ENCODE results near the gene RAPGEF4.
A peak's percentile ranks its signal among the peaks of the same experiment; 100 is the strongest.

The RAPGEF4 gene

DNA sequence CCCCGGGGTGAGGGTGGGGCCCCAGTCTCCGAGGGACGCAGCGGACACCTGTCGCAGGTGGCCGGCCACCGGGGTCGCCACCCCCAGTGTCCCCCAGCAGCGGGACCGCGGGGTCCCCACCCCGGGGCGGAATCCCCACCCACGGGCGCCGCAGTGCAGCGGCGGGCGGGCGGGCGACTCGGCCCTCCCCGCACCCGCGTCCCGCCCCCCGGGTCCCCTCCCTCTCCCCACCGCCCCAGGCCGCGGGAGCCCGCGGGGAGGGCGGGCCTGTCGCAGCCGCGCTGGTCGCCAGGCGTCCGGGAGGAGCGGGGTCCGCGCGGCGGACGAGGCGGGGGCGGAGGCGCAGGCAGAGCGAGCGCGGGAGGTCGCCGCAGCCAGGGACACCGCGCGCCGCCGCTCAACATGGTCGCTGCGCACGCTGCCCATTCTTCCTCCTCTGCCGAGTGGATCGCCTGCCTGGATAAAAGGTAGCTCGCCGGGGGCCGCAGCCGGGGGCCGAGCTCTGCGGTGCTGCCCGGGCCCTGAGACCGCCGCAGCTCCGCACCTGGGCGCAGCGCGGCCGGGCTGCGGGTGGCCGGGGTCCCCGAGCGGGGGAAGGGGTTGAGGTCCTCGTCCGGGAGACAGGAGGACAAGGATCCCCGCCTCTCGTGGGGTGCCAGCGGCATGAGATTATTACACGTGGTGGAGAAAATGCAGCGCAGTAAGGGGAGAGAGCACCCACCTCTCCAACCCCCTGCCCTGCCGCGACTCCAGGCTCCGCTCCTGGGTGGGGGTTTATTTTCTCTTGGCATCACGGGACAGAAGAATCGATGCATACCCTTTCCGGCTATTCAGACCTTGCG is at the start of gene RAPGEF4:
TSS of gene RAPGEF4 (plus strand) at position 264 of the 842 bp plus-strand sequence. CDS start at position 403, 139 bp downstream.
- peak; percentile 19 for DNase-seq

DNA sequence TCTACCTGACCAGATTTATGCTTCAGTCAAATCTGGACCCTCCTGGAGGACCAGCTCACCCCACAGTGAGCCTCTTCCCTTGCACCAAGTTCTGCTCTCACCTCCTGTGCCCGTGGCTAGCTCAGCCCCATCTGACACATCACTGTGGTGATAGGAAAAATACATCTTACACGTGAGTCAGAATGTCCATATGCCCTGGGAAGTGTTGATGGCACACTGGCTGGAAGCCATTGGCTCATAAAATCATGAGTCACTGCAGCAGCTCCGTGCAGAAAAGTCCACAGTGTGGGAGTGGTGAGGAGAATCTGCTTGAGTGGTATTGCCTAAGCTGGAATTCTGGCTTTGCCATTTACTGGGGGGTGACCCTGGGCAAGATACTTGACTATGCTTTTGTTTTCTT is 42.6 kb upstream of the RAPGEF4 start:
- peak; percentile 20 for DNase-seq

DNA sequence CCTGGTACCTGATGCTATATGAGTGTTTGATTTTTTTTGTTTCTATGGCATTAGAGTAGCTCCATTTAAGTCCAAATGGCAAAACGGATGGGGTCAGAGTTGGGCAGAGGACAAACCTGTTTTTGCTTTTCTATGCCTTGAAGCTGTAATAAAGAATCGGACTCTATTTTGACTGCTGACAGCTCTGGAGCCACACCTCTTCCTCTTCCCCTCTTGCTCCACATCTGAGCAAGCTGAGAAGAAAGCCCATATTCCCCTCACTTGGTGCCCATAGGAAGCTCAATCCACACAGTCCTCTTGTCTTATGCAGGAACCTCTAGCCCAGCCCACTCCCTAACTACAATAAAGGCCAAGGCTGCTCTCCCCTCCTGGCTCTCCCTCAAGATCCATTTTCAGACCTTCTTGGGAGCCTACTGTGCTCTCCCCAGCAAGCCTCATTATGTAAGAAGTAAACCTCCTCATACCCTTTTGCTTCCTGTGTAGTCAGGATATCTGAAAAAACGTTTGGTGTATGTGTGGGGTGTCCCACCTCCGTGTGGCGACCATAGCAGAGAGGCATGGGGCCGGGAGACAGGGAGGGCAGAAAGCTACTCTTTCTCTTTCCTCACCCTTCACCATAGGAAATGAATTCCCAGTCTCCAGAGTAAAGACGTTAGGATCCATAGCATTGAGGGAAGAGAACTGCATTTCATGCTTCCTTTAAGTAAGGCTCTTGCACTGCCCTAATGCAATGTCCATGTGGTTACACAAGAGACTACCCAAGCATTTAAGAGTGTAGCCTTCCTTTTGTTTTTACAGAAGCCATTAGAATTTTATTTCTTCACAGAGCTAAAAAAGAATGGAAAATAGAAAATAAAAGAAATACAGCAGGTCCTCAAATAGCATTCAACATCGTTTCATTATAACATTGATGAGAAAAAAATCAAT is 41.9 kb upstream of the RAPGEF4 start:
- DNase-seq = no peak

DNA sequence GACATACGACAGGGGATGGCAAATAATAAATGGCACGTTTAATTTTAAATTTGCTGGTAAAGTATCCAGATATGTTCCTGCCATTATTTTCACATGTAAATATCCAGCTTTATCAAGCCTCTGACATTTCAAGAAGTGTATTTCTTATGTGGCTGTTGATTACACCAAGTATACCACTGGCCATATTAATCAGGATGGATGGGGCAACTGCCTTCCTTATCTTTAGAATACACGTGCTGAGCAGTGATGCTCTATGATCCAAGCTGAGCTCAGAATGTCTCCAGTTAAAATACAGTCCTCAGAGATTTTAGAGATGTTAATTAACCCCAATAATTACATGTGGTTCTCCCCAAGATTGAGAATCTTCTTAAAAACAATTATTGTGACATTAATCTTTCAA is 38.3 kb upstream of the RAPGEF4 start:
- DNase-seq = no peak

DNA sequence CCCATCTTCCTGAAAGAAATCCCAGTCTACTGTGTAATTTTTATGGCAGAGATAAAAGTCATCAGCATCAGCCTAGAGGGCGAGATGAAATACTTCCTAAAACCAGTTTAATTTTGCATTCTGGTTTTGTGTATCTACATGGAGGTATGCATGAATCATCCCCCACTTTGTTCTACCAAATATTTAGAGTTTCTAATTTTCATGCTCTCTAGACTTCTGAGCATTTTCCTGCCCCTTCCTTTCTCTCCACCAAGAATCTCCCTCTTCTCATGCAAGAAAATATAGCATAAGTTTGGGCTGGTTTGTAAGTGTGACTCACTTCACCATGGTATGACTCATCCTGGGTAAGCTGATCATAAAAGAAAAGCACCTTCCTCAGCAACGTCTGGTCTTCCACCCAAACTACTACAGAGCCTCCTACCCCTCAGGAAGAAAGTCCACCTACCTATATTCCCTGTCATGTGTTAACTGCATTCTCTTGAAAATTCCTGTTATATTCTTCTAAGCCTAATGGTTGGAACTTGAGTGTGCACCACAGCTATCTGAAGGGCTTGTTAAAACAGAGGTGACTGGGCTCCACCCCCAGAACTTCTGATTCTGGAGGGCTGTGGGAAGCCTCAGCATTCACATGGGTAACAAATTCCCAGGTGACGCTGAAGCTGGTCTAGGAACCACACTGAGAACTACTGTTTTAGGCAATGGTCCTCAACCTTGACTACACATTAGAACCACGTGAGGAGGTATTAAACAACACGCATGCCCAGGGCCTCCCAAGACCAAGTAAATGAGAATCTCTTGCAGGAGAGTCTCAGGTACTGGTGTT is 37.4 kb upstream of the RAPGEF4 start:
- DNase-seq = no peak

DNA sequence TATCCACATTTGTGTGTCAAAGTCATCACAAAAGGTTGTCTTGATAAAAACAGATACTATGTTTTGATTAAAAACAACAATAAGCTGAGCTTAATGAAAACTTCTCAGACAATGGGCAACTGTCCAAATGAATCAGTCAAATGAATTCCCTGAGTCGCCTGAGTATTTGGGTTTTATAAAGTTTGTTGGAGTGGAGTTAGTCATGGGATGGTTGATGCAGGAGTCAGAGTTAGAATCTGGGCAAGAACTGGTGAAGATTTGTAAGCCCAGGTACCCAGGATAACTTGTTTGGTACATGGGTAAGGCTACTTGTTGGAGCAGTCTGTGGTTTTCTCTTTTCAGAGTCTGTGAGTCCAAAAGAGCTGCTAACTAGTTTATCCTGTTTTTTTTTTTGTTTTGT is 34.4 kb upstream of the RAPGEF4 start:
- no peak for DNase-seq

DNA sequence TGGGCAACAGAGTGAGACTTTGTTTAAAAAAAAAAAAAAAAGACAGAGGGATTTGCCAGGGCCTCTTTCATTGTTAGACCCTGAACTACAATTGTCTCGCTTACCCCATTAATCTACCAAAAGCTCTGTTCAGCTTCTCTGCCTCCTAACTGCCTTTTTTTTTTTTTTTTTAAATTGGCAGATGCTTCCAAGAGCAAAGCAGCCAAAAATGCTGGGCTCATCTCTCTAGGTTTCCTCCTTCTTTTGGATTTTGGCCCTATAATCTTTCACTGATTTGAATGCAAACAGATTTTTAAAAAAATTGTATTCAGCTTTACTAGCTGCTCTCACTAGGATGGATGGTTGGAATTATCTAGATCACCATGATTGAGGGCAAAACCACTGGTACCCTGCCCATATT is 33.2 kb upstream of the RAPGEF4 start:
- DNase-seq = no peak

DNA sequence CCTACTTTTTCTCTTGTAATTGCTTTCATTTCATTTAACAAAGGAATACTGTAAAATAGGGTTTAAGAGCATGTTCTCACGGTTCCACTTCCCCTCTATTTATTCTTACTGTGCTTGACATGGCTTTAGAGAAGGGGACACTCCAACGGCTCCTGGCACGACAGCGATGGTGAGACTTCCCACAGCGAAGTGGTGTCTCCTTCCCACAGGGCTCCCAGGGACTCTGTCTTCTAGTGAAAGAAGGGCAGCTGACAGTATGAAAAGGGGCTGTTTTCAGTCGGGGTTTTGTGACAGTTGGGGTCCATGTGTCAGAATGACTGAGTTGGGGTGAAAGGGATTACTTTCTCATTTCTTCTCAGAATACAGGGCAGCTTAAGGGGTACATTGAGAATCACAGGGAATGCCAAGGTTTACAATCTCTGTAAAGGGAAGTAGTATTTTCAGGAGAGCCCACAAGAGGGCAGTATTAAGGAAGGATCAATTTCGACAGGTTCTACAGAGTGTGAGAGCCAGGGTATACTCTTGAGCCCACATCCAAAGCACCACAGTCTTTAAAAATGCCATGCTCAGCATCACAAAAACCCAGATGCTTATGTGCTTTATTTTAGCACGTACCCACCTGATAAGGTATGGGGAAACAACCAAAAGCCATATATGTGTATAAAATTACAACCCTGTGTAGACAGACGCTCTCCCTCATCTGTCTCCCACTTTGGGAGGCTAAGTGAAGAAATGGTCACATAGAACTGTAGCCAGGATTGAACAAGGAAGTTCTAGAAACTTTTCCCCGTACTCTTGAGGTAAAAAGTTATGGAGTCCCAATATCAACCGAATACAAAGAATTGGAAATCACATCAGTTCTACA is 31.3 kb upstream of the RAPGEF4 start:
- DNase-seq = peak; percentile 12

DNA sequence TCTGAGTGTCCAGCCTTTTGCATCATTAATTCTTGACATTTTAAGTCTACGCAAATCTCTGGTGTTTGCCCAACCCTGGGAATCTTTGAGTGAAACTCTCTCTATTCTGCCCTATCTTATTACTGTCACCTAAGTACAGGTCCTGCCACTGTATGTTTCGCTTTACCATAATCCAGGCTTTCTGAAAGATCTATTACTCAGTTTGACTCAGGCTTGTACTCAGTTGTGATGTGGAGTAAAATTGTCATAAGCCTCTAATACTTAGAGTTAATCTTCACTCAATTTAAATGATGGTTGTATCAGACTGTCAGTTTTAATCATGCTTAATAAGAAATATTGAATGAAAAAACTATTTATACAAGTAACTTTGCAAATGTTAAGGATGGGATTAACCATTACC is 30.3 kb upstream of the RAPGEF4 start:
- DNase-seq = no peak

DNA sequence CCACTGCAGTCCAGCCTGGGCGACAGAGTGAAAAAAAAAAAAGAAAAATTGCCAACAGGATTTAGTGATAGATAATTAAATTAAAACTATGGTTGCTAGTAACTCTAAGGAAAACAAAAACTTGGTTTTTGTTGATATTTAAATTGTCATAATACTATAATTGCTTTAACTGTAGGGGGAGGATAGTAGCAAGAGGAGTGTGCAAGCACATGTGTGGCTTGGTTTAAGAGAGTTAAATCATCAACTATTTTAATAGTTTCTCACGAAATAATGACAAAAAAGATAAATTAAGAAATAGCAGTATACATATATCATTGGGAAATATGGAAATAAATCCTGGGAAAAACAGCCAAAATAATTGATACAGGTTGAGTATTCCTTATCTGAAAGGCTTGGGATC is 27.4 kb upstream of the RAPGEF4 start:
- DNase-seq = no peak

DNA sequence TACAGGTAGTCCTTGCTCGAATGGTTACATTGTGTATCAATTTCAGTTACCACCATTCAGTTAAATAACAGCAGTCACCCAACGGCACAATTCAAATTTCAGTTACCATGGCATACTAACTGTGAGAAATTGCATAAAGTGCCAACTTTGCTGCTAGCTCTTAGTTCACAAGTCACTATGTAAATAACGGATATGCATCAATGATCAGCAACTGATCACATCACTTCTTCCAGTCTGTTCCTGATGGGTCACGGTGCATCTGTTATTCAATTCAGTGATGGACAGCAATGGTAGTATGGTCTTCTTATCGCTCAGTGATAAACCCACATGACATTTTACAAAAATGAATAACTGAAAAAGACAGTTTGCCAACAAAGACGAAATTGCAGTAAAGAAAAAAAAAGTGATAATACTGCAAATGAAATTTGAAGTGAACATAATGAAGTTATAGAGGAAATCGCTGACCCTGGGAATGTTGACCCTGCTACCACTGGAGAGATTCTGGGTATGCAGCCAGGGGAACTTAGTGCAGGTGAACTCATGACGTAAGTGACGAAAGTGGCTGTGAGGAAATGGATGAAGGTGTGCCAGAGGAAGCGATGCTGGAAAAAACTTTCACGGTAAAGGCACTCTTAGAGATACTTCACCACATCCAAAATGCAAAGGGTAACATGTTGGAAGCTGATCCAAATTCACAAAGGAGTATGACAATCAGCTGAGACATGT is 25.9 kb upstream of the RAPGEF4 start:
- DNase-seq = no peak

DNA sequence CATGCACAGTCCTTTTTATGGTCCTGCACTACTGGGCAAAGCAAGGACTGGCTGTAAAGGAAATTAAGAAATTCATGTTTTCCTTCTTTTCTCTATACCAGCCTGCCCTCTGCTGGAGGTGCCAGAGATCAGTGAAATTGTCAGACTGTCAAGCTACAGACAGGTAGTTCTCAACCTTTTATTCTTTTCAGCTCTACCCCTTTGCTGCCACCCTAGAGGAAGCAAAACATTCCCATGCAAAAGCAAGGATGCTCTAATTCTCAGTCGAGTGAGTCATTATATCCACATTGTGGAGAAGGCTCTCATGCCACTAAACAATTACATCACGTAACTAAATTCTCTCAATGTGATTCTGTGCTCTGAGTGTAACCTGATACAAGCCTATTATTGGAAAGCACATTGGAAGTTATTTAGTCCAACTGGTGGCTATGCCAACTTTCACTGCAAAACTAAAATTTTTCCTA is 25.0 kb upstream of the RAPGEF4 start:
- peak; percentile 58 for DNase-seq

DNA sequence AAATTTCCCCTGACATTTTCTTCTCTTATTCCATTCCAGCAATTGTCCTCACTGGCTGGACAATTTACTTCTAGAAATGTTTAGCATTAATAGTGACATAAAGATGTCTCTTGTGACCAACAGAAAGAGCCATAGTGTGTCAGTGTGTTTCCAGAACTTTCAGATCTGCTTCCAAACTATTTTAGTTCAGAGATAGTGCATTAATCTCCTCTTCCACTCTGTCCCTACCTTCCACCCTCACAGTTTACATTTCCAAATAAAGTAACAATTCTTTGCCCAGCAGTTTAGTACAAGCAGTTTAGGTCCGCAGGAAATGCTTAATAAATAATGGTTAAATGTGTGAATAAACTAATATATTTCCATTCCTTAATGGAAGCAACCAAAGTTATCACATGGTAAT is 24.5 kb upstream of the RAPGEF4 start:
- DNase-seq = no peak

DNA sequence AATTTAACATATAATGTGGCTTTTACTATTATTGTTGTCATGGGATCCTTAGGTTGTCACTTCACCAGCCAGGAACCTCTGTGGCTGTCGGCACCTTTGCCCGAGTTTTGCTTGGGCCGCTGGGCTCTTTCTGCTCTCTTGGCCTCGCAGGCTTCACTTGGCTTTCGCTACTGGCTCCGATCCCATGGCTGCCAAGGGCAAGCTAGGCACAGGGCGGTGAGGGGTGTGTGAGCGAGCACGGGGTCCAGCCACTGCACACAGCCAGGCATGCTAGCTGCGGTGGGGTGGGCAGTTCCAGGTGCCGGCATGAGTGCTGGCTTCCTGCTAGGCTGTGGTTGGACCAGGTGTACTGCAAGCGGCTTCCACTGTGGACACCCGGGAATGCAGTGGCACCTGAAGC is 23.4 kb upstream of the RAPGEF4 start:
- no peak for DNase-seq

DNA sequence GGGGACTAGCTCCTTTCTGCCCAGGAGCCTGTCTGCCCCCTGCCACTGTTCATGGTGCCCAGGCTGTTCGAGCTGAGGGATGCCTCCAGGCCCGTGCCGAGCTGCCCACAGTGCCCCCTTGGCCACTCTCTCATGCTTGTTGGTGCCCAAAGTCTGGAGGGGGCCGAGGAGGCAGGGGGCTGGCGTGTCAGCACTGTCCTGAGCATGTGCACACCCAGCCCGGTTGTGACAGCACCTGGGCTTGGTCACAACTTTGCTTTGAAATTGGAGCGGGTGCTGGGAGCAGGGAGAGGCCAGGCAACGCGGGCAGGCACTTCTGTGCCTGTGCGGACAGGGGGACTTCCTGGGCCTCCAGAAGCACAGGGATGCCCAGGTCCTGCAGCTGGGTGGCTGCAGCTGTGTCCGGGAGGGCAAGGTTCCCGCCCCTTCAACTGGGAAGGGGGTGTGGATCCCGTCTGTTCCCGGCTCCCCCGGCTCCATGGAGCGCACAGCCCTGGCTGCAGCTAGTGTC is 22.2 kb upstream of the RAPGEF4 start:
- DNase-seq = no peak

DNA sequence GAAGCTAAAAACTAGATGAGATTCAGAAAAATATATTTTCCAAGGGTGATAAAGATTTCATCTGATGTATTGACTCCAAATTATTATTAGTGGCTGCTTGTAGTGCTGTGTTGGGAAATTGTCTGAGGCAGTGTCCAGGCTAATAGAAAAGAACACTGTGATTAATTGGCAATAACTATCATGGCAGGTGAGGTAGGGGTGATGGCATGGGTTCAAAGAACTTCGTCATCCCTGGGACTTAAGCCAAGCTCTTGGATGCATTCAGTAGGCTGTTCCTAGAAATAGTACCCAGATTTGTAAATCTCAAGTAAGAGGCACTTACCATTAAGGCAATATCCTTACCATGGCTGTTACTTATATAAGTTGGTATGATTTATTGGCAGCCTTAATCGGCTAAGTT is 13.2 kb upstream of the RAPGEF4 start:
- DNase-seq = no peak

DNA sequence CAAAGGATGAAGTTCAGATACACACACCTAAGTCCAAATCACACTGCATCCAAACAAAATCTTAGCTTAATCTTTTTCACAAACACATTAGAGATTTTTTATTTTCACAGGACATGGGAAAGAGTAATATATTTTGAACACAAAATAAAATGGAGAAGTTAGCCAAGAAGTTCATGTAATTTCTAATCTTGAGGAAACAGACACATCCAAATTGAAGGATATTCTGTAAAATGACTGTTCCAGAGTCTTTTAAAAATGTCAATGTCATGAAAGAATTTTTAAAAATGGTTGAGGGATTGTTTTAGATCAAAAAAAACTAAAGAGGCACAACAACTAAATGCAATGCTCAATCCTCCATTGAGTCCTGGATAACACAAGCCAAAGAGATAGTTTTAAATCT is 12.4 kb upstream of the RAPGEF4 start:
- DNase-seq = no peak

DNA sequence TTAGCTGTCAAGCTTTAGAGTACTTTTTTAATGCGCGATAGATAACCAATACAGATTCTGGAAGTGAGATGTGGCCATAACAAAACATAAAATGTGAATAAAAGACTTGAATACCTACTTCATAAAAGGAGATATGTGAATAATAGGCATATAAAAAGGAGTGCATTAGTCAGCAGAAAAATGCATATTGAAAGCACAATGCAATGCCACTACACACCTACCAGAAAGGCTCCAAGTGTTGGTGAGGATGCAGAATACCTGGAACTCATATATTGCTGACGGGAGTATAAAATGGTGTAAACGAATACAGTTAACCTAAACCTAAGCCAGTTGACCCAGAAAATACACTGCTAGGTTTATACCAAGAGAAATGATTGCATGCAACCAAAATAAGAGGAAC is 10.9 kb upstream of the RAPGEF4 start:
- DNase-seq = no peak

DNA sequence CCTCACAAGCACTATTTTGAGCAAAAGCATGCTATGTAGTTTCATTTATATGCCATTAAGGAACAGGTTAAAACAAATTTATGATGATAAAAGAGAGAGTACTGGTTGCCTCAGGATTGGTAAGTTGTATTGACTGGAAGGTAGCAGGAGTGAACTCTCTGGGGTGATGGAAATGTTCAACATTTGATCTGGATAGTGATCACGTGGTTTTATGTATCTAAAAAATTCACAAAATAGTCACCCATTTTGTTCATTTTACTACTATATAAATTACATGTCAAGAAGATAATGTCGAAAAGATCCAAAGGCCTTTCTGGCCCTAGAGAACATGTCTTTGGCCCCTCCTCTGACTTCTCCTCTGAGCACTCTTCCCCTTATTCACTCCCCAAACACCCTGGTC is 10.4 kb upstream of the RAPGEF4 start:
- no peak for DNase-seq

DNA sequence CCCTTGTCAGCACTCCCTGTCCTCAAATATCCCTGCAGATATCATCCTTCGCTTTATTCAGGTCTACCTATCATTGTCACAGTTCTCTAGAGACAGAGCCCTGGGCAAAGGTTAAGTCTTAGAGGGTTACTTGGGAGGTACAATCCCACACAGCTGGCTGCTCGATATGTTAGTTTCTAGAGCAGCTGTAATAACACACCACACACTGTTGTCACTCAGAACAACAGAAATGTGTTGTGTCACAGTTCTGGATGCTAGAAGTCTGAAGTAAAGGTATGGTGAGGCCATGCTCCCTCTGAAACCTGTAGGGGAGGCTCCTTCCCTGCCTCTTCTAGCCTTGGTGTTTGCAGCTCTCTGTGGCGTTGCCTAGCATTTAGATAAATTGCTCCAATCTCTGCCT is 9.9 kb upstream of the RAPGEF4 start:
- no peak for DNase-seq

DNA sequence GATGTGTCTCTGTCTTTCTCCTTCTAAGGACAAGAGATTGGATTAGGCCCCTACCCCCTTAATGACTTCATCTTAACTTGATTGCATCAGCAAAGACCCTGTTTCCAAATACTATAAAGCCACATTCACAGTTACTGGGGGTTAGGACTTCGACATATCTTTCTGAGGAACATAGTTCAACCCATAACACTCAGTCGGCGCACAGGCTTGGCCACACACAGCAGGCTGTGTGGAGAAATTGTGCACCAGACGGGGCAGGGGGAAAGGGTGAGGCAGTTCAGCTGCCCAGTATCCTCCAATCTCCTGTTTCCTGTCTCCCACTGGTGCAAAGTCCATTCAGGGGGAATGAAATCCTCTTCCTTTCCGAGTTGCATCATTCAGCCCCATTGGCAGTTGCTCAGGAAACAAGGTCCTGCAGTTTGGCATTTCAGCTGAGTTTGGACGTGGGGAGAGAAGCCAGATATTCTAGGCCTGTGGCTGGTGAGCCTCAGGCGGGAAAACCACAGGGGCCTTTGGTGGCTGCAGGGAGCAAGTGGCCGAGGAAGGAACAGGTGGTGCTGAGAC is 9.4 kb upstream of the RAPGEF4 start:
- DNase-seq = no peak

Data from NCI-H774 (cell line).